HG03175 (cell line): ENCODE results near the gene ZNF474.

Experiments
- ATAC-seq: cut with Tn5 transposase; IDR thresholded peaks from one replicate; pipeline ENCODE4 v1.9.1; 2021; ENCODE audit warnings: mild to moderate bottlenecking, moderate library complexity; ENCODE audit not compliant: unreplicated experiment

The ZNF474 gene

DNA sequence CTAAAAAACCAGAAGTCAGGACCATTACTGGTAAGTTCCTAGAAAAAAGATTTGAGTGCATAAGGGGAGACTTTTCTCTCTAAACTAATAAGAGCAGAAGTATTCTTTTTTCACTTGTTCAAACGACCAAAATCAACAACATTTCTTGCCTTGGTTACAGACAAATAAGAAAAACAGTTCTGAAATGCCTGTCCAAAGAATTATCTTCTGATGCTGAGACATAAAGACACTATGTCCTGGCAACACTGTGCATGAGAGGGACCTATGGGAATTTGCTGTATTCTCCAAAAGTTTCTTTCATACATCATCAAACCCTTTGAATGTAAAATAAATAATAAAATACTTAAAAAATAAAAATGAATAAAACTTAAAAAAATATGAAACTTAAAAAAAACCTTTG is 50.4 kb downstream of the ZNF474 start:
- ATAC-seq = no peak

DNA sequence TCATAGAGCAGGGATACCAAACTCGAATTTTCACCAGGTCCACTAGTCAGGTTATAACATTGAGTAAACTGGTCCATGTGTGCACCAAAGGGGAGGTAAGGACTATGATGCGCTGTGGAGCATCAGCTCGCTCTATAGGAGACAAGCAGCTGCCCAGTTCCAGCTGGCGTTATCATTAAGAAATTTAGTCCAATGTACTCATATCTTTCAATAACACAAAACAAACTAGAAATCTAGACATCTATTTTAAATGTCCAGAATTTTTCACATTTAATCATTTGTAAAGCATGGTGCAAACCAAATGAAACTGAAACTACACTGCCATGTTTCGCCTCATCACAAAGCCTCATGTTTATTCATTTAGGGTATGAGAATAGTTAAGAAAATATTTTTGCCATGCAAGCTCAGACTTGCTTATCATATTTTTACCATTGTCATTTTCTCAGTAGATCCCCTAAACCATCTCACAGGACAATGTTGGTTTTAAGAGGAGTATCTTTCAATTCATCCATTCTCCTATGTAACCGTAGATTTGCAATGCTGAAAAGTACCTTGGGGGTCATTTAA is 50.9 kb downstream of the ZNF474 start:
- no peak for ATAC-seq

DNA sequence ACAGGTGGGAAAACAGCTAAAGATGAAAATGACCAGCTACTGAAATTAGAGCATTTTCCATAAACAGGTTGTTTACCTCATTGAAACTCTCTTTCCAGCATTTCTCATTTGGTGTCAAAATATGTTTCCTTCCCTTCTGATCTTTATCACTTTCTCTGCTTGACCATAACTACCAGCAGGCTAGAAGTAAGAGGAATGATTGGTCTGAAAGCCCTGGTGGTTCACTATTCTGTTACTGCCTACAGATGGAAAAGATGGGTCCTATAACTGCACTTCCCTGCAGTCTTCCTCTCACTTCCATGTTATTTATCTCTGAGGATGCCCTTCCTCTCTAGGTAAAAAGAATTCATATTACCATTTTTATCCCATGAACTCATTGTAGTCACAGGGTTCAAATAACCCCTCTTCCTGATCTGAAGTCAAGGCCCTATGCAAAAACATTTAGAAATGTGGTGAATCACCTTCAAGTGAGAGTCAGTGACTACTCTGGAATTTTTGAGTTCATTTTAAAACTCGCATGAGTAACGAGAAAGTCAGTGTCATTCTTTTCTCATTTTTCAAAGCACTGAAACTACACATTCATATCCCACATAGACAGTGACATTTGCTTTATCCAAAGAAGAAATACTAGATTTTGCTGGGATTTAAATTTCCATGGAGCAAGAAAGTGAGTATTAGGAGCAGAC is 51.7 kb downstream of the ZNF474 start:
- ATAC-seq = no peak

DNA sequence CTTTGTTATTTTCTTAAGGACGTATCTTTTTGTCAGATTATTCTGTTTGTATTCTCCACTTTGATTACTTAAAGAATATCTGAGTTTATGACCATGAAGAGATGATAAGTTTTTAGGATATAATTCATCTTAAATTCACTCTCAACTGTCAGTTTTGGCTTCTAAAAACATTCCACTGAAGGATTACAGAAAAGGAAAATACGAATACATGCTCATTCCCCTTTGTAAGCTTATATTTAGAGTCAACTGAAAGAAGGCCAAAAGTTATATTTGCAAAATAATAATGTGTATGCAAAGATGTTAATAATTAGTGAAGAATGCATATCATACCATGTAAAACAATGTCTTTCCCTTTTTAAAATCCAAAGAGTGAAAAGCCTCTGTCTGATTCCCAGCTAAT is 52.5 kb downstream of the ZNF474 start:
- ATAC-seq = no peak

DNA sequence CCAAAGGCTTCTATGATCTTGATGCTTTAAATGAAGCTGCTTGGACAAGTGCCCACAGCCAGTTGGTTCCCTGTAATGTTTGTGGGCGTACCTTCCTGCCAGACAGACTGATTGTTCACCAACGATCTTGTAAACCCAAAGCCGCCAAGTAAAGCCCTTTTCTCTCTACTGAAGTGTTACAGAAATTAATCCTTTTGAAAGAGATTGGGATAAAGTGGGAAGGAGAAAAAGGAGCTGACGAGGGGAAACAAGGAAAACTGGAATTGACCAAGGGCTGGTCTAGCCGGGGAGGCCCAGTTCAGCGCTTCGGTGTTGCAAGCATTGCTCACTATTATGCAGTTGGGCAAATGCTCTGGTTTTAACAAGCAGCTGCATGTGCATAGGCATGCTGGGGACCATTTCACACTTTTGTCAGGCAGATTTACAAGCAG is 53.2 kb downstream of the ZNF474 start:
- no peak for ATAC-seq

DNA sequence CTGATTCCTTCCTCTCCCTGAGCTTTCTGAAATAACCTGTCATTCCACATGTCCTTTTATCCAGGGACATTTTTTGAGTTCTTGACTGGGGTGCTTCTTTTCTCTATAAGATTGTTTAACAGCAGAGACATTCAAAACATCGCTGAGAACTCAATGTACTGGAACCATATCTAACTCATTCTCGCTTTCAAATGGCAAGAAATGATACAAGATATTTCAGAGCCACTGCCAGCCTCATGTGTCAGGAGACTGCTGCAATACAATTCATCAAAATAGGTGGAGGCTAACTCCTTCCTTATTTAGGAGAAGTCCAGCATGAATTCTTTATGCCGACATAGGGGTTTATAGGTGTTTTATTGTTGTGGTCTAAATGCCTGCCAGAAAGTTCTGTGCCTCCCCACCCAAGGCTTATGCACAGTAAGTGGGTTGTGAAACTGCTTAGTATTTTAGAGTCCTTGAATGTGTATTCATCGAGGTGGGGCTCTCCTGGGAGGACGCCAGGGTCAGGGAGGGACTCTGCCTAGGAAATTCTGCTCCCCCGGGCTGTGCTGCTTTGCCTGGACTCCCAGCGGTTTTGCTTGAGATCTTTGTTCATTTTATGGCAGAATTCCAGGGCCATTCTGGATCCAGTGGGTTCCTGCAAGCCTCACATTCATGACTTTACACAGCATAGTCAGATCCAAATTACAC is 53.9 kb downstream of the ZNF474 start:
- ATAC-seq = no peak

DNA sequence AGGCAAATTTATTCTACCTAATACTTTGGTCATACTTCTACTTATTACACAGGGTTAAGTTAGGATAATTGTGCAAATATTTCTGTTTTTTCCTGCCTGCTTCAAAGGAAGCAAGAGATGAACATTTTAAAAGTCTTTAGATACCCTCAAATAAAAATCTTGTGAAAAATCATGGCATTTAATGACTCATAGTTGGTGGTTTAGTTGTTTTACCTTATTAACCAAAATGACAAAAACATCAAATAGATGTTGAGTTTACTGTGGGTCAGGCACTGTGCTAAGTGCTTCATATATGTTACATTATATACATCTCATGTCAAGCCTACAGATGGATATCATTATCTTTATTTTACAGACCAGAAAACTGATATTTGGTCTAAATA is 54.4 kb downstream of the ZNF474 start:
- no peak for ATAC-seq

DNA sequence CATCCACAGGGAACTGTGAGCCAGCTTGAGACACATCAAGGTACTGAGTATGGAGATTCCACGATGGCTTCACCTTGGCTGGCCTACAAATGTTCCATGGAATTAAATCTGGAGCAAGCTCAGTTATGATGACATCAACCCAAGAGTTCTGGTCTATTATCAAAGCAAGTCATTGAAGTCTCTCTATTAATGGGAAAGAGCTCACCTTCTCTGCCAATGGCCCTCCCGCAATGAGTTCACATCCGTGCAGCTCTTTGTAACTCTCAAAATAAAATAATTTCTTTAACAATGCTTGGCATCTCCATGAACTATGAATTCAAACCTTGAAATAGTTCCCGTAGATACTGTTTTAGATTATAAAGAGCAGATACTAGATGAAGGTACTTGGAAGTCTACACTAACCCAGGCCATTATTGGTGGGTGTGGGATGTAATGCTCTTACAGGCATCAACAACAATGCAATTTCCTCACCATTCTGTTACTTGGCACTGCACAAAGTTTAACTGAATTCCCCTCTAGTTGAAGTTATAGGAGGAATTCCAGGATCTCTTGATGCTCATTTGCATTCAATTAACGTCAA is 55.4 kb downstream of the ZNF474 start:
- ATAC-seq = no peak

DNA sequence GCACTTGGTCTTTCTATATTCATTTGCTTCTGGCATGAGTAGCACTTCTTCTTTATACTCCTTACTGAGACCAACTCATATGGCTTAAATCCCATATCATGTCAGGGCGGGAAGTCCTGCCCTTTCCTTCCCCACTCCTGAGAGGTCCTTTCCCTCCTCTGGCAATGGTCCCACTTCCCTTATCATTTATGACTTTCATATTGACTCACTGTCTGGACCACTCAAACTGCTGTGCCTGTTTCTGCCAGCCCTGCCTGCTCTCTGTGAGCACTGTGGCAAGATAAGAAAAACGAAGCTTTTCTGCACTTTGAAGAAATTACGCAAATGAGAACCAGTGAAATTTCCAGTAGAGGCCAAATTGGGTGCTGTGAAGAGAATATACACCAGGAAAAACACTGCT is 58.1 kb downstream of the ZNF474 start:
- no peak for ATAC-seq

DNA sequence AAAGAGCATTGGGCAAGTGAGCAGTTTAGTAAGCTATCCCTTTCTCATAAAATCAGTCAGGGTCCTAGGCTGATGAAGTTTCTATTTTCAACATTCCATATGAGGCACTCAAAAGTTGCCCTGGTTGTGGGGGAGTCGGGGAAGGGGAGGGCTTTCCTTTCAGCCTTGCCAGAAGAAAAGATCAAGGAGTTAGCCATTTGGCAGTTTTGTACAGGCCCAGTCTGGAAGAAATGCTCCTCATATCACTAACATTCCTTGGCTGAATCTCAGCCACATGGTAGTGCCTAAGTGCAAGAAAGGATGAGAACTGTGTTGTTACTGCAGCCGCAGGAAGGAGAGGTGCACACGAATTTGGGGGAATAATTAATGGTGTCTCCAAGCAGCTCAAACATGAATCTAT is 60.8 kb downstream of the ZNF474 start:
- no peak for ATAC-seq

DNA sequence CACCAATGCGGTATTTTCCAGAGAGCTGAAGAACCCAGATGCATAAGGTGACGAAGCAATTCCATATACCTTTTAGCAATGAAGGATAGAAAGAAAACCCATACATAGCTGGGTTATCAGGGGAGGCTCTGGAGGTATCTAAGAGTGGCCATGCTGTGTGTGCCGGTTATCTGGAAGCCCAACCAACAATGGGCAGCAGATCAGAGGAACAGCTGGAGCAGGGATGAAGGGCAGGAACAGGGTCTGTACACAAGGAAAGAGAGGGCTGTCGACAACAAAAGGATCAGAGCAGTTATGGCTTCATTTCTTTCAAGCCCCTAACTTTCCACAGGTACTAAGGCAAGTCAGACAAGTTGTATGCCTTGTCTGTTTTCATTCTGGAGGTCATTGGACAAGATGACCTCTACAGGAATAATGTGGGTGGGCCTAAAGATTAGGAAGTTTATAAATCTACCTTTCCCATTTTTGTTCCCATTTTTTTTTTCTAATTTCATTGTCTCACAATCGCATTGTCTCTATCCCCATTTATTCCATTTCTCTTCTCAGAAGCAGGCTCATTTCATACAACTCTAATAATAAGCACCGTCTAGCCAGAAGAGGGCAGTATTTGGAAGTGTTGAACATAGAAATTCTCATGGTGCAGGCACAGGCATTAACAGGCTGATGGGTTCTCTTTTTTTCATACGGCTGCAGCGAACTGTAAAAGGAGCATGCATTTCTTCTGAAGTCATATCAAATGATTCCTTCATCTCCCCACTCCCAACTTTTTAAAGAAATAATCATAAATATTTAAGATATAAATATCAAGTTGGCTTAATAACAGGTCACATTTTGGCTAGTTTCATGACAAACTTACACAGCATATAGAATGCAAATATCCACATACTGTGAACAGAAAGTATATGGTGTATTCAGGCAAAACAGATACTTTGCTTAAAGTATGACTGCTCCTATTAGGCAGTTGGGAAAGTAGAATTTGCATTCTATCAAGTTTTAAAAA is 63.5 kb downstream of the ZNF474 start:
- ATAC-seq = peak; percentile 83

DNA sequence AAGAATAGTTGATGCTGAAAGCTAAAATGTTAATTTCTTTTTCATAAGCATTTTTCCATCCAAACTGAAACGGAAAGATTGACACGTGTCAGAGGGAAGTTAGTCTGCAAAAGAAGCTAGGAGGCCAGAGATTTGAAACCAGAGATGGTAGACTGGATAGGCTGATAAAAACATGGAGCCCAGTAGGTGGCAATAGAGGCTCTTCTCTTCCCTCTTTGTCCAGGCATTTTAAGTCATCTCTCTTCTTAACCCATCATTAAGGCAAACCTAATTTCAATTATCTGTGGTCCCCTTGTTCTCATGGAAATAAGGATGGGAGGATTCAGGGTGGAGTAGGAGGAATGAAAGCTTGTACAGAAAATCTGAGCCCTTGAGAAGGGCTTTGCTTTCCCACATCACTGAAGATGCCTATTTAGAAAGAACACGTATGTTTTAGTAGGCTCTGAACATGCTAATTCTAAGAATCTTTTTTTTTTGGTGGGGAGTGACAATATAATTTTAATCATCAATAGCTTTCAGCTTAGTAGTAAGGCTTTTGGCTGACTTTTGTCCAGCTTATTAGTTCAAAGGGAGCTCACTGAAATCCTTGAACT is 66.6 kb downstream of the ZNF474 start:
- ATAC-seq = no peak

DNA sequence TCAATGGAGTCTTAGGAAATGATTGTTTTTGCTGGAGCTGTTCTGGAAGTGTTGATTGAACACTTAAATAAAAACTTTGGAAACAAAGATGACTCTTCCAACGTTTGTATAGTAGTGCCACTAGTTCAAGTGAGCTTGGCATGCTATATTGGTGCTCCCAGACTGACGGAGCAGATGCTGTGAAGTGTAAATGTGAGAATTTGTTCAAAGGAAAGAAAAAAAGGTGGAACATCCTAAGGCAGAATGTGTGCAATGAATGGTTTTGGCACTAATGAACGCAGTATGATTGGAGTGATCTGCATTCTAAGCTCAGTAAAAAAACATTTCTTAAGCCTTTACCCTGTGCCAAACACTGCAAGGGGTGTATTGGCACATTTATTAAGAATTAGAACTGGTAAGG is 69.8 kb downstream of the ZNF474 start:
- no peak for ATAC-seq

DNA sequence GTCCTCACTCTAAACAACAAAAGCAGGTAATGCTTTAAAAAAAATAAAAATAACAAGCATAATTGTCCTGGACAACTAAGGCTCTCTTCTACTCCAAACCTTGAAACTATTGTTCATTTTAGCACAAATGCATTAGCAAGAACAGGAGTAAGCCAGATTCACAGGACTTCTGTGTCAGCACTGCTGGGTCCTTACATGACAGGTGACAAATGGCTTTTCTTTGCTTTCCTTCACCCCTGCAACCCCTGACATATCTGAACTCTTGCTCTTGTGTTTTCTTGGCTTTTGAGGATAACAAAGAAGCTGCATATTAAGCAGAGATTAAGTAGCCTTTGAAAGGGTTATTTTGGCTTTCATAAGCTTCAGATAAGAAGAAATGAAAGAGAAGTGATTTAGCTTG is 71.1 kb downstream of the ZNF474 start:
- no peak for ATAC-seq

DNA sequence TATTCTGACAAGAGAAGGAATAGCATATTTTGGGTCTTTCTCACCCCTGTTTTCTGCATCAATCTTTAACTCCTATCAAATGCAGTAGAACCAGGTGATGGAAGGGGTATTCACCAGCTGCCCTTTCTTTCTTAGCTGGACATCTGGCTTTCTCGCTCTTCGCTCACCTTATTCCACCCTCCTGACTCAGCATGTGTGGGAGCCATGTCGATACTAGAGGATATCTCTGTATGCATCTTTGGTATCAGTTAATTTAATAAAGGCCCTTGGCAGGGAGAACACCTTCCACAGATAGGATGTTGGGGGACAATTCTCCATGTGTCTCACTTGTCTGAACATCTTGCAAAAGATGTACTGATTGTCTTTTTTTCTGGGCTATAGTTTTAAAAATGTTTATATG is 71.5 kb downstream of the ZNF474 start:
- no peak for ATAC-seq

DNA sequence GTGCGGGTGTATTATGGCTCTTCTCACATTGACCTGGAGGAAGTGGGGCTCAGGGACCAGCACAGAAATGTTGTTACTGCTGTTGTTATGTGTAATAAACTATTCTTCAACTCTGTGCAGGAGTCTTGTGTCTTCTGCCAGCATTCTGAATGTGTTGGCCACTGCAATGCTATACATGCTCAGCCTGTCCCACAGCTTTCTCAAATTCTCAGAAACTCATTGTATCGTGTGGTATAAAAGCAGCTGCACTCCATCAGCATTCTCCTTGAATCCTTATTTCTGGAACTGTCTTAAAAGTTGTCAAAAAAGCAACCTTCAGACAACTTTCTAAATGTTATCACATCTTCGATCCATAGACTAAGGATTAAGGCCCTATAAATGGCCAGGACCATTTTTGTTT is 72.0 kb downstream of the ZNF474 start:
- no peak for ATAC-seq

DNA sequence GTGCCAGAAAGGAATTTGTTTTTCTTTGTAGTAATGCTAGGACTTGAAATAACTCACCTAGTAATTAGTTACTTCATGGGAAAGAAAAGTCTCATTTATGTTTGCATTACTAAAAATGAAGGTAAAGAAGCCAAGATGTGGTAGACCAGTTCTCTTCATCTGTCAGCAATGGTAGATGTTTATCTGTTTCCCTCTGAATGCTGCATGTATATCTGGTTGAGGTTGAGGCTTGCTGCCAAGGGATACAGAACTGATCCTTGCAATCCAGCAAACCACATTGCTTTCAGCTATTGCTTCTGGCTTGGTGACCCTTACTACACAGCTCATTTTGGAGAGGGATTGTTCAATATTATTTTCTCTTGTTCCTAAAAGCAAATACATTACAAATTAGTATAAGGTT is 73.6 kb downstream of the ZNF474 start:
- ATAC-seq = no peak
